Colonic mucosa (tissue), 4 donors: ENCODE measurements around the gene ANKRD63. TPM values are rescaled to one million over a fixed set of nuclear protein-coding genes. Genes with fewer than 3 reads are reported as not detected.

Experiments
- DNase-seq: peaks from one replicate; pipeline ENCODE4 v3.0.0-alpha.2; 2020
- H3K27ac ChIP-seq: fragments of 200-600 bp; one replicate; pipeline ENCODE4 v1.8.0; 2021
- H3K27me3 ChIP-seq: fragments of 200-600 bp; one replicate; pipeline ENCODE4 v1.8.0; 2021
- H3K36me3 ChIP-seq: fragments of 200-600 bp; one replicate; pipeline ENCODE4 v1.8.0; 2021
- H3K4me1 ChIP-seq: fragments of 200-600 bp; one replicate; pipeline ENCODE4 v1.8.0; 2021; ENCODE audit warnings: mild to moderate bottlenecking
- H3K4me3 ChIP-seq: fragments of 200-600 bp; one replicate; pipeline ENCODE4 v1.8.0; 2021
- H3K9ac ChIP-seq, 2 donors: one replicate each; pipeline ENCODE4 v1.7.0; 2013; ENCODE audit warnings: control low read depth in 2 of 2, low read depth in 2 of 2, low read length in 2 of 2
- H3K9me3 ChIP-seq: fragments of 200-600 bp; one replicate; pipeline ENCODE4 v1.8.0; 2021
- intact Hi-C: fragments of 100-400 bp; cut with DNase I; formaldehyde crosslinking; loops from one replicate; pipeline ENCODE4 v1.14.1; 2022
- total RNA-seq, 2 donors: library from RNA; stranded (reverse); fragmentation: NEBNext Ultra II Directional in 1 of 2; extraction: Animal tissue kit (Norgen Biotek cat#: 25700) in 1 of 2; gene quantifications; one replicate each; pipeline ENCODE4 v1.2.1, GENCODE V29; 2021
- TF ChIP-seq, protein P1 (sequence below): fragments of 200-600 bp; IDR thresholded peaks from one replicate; pipeline ENCODE4 v1.8.0; 2022; ENCODE audit warnings: antibody characterized with exemption, mild to moderate bottlenecking
- donor health status: healthy.
- donor health status: DM: no; HTN: no; CAD: no.
- donor health status: DM: no; HTN: no; CAD: no.

The ANKRD63 gene
- total RNA-seq, 2 donors from 2014 or later, result not detected

DNA sequence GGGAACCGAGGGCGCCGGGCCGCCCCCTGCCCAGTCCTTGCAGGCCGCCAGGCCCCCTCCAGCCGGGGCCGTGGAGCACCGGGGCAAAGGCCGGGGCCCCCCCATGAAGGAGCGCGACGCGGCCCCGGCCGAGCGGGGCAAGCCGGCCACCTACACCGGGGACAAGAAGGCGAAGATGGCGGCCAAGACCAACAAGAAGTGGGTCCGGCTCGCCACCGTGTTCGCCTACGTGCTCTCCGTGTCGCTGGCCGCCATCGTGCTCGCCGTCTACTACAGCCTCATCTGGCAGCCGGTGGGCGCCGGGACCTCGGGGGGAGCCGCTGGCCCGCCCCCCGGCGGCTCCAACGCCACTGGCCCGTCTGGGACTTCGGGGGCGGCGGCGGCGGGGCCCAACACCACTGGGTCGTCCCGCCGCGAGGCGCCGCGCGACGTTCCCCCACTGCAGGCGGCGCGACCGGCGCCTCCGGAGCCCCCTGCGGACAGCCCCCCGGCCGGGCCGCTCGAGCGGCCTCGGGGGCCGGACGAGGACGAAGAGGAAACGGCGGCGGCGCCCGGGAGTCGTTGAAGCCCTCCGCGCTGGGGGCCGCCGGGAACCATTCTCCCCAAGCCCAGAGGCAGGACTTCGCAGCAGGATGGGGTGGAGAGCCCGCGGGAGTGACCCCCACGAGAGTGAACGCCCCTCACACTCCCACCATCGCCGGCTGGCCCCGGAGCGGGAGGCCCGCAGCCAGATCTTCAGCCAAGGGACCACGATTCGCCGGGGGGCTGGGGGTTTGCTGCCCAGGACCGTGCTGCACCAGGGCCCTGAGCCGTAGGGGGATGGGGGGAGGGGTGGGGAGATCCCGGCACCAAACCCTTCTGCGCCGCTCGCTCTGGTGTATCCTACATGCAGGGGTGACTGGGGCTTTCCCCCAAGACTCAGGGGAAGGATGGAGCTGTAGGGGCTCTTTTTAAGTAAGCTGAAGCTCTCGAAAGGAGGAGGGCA is 41.4 kb upstream of the ANKRD63 start:
- Histone ChIP-seq H3K36me3 (no peaks in the 10 kb centered on the region), H3K27ac (peak overlapping the region; percentile 28), H3K9me3 (no peaks in the 10 kb centered on the region), H3K27me3 (no peaks in the 10 kb centered on the region), H3K9ac (peak overlapping the region; percentile 66 to 70), H3K4me1 (peaks cover 5% of the 10 kb centered on the region), H3K4me3 (peak overlapping the region; percentile 81)
- intact Hi-C loops, result loop anchor here (5.0 kb wide), 2 partner anchors 43 to 98 kb away; no protein-coding TSS in a partner anchor
- TF ChIP-seq, protein P1, sequence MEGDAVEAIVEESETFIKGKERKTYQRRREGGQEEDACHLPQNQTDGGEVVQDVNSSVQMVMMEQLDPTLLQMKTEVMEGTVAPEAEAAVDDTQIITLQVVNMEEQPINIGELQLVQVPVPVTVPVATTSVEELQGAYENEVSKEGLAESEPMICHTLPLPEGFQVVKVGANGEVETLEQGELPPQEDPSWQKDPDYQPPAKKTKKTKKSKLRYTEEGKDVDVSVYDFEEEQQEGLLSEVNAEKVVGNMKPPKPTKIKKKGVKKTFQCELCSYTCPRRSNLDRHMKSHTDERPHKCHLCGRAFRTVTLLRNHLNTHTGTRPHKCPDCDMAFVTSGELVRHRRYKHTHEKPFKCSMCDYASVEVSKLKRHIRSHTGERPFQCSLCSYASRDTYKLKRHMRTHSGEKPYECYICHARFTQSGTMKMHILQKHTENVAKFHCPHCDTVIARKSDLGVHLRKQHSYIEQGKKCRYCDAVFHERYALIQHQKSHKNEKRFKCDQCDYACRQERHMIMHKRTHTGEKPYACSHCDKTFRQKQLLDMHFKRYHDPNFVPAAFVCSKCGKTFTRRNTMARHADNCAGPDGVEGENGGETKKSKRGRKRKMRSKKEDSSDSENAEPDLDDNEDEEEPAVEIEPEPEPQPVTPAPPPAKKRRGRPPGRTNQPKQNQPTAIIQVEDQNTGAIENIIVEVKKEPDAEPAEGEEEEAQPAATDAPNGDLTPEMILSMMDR, result no peak
- DNase-seq, result no peak

DNA sequence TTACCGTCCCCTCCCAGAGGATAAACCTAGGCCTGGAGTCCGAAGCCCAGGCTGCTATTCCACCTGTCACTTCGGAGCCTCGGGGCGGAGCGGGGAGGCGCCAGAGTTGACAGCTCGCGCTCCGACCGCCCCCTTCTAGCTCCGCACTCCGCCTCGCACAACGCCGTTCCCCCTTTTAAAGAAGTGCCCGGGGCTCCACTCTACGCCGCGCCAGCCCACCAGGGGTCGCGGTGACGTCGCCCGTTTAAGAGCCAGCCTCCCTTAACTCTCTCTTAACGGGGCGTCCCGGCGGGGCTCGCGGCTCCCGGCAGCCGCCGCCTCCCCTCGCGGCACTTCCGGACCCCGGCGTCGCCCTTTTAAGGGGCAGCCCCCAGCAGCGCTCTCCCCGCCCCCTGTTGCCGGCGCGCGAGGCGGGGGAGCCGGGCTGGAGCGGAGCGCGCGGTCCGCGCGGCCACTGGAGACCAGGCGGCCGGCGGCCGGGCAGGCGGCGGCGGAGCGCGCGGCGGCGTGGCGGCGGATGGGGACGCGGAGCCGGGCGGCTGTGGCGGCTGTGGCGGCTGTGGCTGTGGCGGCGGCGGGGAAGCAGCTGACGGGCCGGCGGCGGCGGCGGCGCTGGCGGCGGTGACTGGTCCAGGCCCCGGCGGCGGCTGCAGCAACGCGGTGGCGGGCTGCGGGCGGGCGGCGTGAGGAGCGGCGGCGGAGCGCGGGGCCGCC is 40.5 kb upstream of the ANKRD63 start, which contains the start of gene INAFM2:
Gene INAFM2, plus strand, starts transcription at position 454 of the 714 bp plus-strand sequence. CDS start 364 bp downstream, outside the sequence.
- TF ChIP-seq, protein P1, result peak; percentile 55
- Histone ChIP-seq H3K36me3 (no peaks in the 10 kb centered on the region), H3K27me3 (no peaks in the 10 kb centered on the region), H3K4me3 (peak within 1 kb of the TSS; percentile 81), H3K27ac (peak within 1 kb of the TSS; percentile 63), H3K9me3 (no peaks in the 10 kb centered on the region), H3K9ac (peak within 1 kb of the TSS; percentile 70), H3K4me1 (peaks cover 5% of the 10 kb centered on the region)
- intact Hi-C loops, result loop anchor here (5.0 kb wide), 2 partner anchors 44 to 99 kb away; no protein-coding TSS in a partner anchor
- DNase-seq, result peak; percentile 87

DNA sequence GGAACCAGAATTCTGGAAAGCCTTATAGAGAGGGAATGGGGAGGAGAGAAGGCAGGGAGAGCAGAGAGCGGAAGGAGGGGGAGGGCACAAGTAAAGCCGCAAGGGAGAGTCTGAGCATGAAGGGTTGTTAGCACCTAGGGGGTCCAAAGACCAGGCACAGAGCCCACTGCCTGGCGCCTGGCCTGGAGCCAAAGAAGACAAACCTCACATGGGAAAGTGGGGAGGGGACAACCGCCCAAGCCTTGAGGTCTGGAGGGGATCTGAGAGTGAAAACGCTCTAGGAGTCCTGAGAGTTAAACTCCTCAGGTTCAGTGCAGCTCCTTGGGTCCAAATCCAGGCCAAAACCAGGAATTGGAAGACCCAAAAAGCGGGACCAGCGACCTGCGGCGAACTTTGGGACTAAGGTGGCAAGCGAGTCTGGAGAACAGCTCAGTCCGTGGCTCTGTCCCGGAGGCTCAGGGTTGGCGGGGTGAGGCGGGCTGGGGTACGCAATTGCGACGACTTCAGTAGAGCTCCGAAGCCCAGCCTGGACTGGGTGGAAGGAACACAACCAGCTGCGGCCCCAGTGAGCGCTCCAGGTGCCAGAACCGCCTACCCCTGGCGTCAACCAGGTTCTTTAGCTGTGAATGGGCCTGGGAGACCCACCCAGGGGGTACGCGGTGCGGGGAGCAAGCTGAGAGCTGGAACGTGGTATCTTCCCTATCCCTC is 39.8 kb upstream of the ANKRD63 start:
- peak overlapping the region; percentile 63 for H3K27ac ChIP-seq
- no peaks in the 10 kb centered on the region for H3K9me3 ChIP-seq
- H3K27me3 ChIP-seq, result no peaks in the 10 kb centered on the region
- H3K4me3 ChIP-seq, result peak overlapping the region; percentile 39
- TF ChIP-seq, protein P1, result no peak
- H3K4me1 ChIP-seq, result peaks cover 5% of the 10 kb centered on the region
- peak overlapping the region in 1 of 2 donors; percentile 70 for H3K9ac ChIP-seq
- intact Hi-C loops, result loop anchor here (5.0 kb wide), 2 partner anchors 45 to 100 kb away; no protein-coding TSS in a partner anchor
- DNase-seq, result no peak
- no peaks in the 10 kb centered on the region for H3K36me3 ChIP-seq

DNA sequence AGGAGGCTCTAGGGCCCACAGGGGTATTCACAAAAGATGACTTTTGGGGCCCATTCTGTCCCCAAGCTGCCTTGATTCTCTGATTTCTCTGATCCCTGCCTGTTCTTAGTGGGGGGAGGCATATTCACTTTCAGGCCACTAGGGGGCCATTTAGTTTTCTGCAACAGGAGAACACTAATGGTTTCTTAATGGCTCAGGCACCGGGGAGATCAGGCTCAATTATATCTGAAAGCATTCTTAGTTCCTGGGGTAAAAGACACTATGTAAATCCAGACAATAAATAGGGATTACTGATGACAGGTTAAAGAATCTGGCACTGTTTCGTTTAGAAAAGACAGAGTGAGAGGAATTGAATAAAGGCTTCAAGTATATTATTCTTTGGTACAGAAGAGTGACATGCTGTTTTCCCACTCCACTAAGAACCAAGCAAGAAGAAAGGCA is 38.1 kb upstream of the ANKRD63 start:
- TF ChIP-seq, protein P1, result peak; percentile 88
- H3K9ac ChIP-seq, result no peak overlapping the region
- no peak overlapping the region for H3K27ac ChIP-seq
- DNase-seq, result peak; percentile 66
- H3K27me3 ChIP-seq, result no peaks in the 10 kb centered on the region
- intact Hi-C loops, result loop anchor here (5.0 kb wide), 2 partner anchors 46 to 101 kb away; no protein-coding TSS in a partner anchor
- H3K4me1 ChIP-seq, result peaks cover 5% of the 10 kb centered on the region
- no peak overlapping the region for H3K4me3 ChIP-seq
- no peaks in the 10 kb centered on the region for H3K9me3 ChIP-seq
- no peaks in the 10 kb centered on the region for H3K36me3 ChIP-seq
